ENCODE measurements around the gene HES4. TPM values are rescaled to one million over a fixed set of nuclear protein-coding genes. Genes with fewer than 3 reads are reported as not detected.

The HES4 gene
- total RNA-seq, 1 experiment from 2014 or later: 145 TPM

- ChIA-PET RAD21 (ENCODE audit: low non-redundant PET in 1 of 2, low total read pairs in 2 of 2, uncharacterized antibody in 2 of 2, unreplicated experiment in 2 of 2) (interaction anchor here in 1 of 2 experiments (0.5 kb wide), 1 partner anchor 29 kb away, joined by 4 read pairs; the partner anchor contains the start of gene AGRN), POLR2A (no interaction called here), CTCF (no interaction called here)
- H3K4me3 ChIP-seq (replicated peaks in 1 of 2; ENCODE audit: low read depth in 1 of 2, low read length in 2 of 2): no peak overlapping the region
- no peak overlapping the region for H3K9ac ChIP-seq (ENCODE audit: low read length)
- no peaks in the 10 kb centered on the region for H3K27me3 ChIP-seq (ENCODE audit: insufficient read depth, low read length)
- H3K36me3 ChIP-seq (ENCODE audit: control insufficient read depth in 1 of 2, insufficient read depth in 2 of 2, low read length in 2 of 2): peaks cover 16 to 34% of the 10 kb centered on the region in 2 experiments; a peak in 3 of 4 replicates
- TF ChIP-seq CEBPB (IDR thresholded peaks at IDR 0.05; ENCODE audit: low read depth): no peak
- no peak for TF ChIP-seq SIN3A (IDR thresholded peaks at IDR 0.05; ENCODE audit: low read depth)
- no peak for TF ChIP-seq FOSL1 (IDR thresholded peaks at IDR 0.05; ENCODE audit: low read depth)
- TF ChIP-seq ELF1 (IDR thresholded peaks at IDR 0.05; ENCODE audit: borderline replicate concordance, low read depth): no peak
- TF ChIP-seq EZH2phosphoT487 (IDR thresholded peaks at IDR 0.05; ENCODE audit: borderline replicate concordance): no peak
- TF ChIP-seq REST (IDR thresholded peaks at IDR 0.05; ENCODE audit: low read depth): no peak
- TF ChIP-seq MAX (IDR thresholded peaks at IDR 0.05): no peak
- TF ChIP-seq ZNF274 (IDR thresholded peaks at IDR 0.05; ENCODE audit: low read depth, low read length): no peak
- no peak for TF ChIP-seq SP1 (IDR thresholded peaks at IDR 0.05; ENCODE audit: low read depth)
- TF ChIP-seq EZH2 (IDR thresholded peaks at IDR 0.05): no peak
- no peak for TF ChIP-seq RAD21 (IDR thresholded peaks at IDR 0.05; ENCODE audit: low read depth)
- TF ChIP-seq YY1 (IDR thresholded peaks at IDR 0.05; ENCODE audit: extremely low read depth, insufficient replicate concordance, low read depth, low read length): no peak
- TF ChIP-seq ZFX (IDR thresholded peaks at IDR 0.05): no peak
- TF ChIP-seq POLR2AphosphoS5 (IDR thresholded peaks at IDR 0.05; ENCODE audit: low read depth, low read length): no peak
- TF ChIP-seq EGR1 (IDR thresholded peaks at IDR 0.05; ENCODE audit: low read depth): no peak
- no peak for TF ChIP-seq SRF (IDR thresholded peaks at IDR 0.05; ENCODE audit: low read depth)
- no peak for TF ChIP-seq ZBTB33 (IDR thresholded peaks at IDR 0.05; ENCODE audit: extremely low read depth, insufficient replicate concordance, low read length)
- no peak for TF ChIP-seq CTCF (IDR thresholded peaks at IDR 0.05 in 2 of 3, conservative IDR thresholded peaks at IDR 0.05 in 1 of 3; ENCODE audit: borderline replicate concordance in 1 of 3, insufficient read depth in 1 of 3, low read depth in 2 of 3, low read length in 2 of 3)
- TF ChIP-seq TCF7L2 (IDR thresholded peaks at IDR 0.05; ENCODE audit: borderline replicate concordance, extremely low read depth, insufficient read depth, insufficient read length): no peak
- TF ChIP-seq ATF3 (IDR thresholded peaks at IDR 0.05): no peak
- H3K79me2 ChIP-seq (ENCODE audit: insufficient read depth, low read length): peaks cover 4% of the 10 kb centered on the region; the same call in 1 of the 2 replicates
- no peak overlapping the region for H3K27ac ChIP-seq (ENCODE audit: low read depth, low read length)
- H3K9me2 ChIP-seq (ENCODE audit: insufficient read depth): no peaks in the 10 kb centered on the region
- intact Hi-C loops (cut with micrococcal nuclease): no loop called here
- H3K4me2 ChIP-seq (ENCODE audit: low read length): no peak overlapping the region
- H3K9me3 ChIP-seq (ENCODE audit: control insufficient read depth in 1 of 2, insufficient read depth in 1 of 2, low read depth in 1 of 2, low read length in 2 of 2): no peaks in the 10 kb centered on the region
- no peaks in the 10 kb centered on the region for H4K20me1 ChIP-seq (ENCODE audit: insufficient read depth)
- no TSS peak for BruUV-seq (replicated peaks)
- DNase-seq (ENCODE audit: low read depth, low spot score) (no peak), ATAC-seq (no peak)
- H2AFZ ChIP-seq (ENCODE audit: low read depth, low read length, poor library complexity, severe bottlenecking): no peak overlapping the region
- no peaks in the 10 kb centered on the region for H3K4me1 ChIP-seq (ENCODE audit: control insufficient read depth in 1 of 2, insufficient read depth in 2 of 2, low read length in 2 of 2)
These were observed 48.9 kb upstream of the HES4 start for GRCh38 chr1:1048765-1049164.

Data from HCT116 (cell line).